ENCODE data around the gene COL4A2. TPM values are rescaled to one million over a fixed set of nuclear protein-coding genes. Genes with fewer than 3 reads are reported as not detected.

COL4A2 gene
- total RNA-seq, 1 donor from 2014 or later = 1,414 TPM

DNA sequence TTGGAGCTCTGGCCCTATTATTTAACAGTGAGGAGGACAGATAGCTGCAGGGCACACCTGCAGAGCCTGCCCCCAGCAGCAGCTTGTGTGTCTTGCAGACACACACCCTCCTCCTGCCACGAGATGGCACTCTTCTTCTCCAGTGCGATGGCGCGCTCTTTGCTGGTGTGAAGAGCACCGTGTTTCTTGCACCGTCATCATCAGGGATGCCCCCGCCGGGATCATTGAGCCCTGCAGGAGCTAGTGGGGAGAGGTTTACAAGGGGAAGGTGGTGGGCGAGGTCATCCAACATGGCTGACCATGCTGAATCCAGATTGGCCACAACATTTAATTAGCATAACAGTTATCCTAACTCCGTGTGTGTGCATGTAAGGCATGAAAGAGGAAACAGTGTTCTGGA, 148.9 kb downstream of the COL4A2 start:
- no peak for FAIRE-seq

DNA sequence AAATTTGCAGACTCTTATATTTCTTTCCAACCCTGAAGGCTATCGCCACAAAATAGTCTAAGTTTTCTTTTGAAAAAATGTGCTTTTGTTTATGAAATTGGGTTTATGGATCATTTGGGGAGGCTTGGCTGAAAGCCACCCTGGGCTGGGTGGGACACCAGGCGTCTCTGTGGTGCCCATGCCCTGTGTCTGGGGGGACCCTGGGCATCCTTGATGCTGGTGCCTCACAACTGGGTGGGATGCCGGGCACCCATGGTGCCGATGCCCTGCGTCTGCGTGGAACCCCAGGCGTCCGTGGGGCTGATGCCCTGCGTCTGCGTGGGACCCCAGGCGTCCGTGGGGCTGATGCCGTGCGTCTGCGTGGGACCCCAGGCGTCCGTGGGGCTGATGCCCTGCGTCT, 149.5 kb downstream of the COL4A2 start:
- Histone ChIP-seq H3K79me2 (ENCODE audit: insufficient read depth, low read length) (no peaks in the 10 kb centered on the region), H3K4me1 (ENCODE audit: insufficient read depth, low read length) (peaks cover 3% of the 10 kb centered on the region), H2AFZ (ENCODE audit: low read depth, low read length) (no peak overlapping the region), H3K4me2 (ENCODE audit: low read length) (no peak overlapping the region), H3K36me3 (ENCODE audit: insufficient read depth, low read length) (peaks cover 39% of the 10 kb centered on the region), H3K27ac (ENCODE audit: low read depth, low read length) (no peak overlapping the region), H3K9ac (ENCODE audit: low read length) (no peak overlapping the region), H3K9me3 (ENCODE audit: insufficient read depth, low read depth, low read length) (no peaks in the 10 kb centered on the region), H3K27me3 (ENCODE audit: insufficient read depth, low read length) (no peaks in the 10 kb centered on the region), H4K20me1 (ENCODE audit: insufficient read depth, low read length) (peaks cover 47% of the 10 kb centered on the region), H3K4me3 (ENCODE audit: insufficient read depth, low read depth, low read length) (no peak overlapping the region)
- no peak for TF ChIP-seq EZH2 (IDR thresholded peaks at IDR 0.05; ENCODE audit: insufficient read depth, low read length)
- TF ChIP-seq, protein P1, sequence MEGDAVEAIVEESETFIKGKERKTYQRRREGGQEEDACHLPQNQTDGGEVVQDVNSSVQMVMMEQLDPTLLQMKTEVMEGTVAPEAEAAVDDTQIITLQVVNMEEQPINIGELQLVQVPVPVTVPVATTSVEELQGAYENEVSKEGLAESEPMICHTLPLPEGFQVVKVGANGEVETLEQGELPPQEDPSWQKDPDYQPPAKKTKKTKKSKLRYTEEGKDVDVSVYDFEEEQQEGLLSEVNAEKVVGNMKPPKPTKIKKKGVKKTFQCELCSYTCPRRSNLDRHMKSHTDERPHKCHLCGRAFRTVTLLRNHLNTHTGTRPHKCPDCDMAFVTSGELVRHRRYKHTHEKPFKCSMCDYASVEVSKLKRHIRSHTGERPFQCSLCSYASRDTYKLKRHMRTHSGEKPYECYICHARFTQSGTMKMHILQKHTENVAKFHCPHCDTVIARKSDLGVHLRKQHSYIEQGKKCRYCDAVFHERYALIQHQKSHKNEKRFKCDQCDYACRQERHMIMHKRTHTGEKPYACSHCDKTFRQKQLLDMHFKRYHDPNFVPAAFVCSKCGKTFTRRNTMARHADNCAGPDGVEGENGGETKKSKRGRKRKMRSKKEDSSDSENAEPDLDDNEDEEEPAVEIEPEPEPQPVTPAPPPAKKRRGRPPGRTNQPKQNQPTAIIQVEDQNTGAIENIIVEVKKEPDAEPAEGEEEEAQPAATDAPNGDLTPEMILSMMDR (IDR thresholded peaks at IDR 0.05; ENCODE audit: insufficient read depth, low read depth, low read length) = no peak
- FAIRE-seq = no peak
- DNase-seq (ENCODE audit: low read depth) = no peak
- Mint-ChIP-seq H3K4me3 (ENCODE audit: unreplicated experiment) (no peak overlapping the region), H3K9me3 (ENCODE audit: unreplicated experiment) (no peaks in the 10 kb centered on the region), H3K27me3 (ENCODE audit: low read depth, unreplicated experiment) (no peaks in the 10 kb centered on the region), H3K36me3 (ENCODE audit: low read depth, unreplicated experiment) (peaks cover 19% of the 10 kb centered on the region), H3K27ac (ENCODE audit: unreplicated experiment) (no peak overlapping the region), H3K4me1 (ENCODE audit: low read depth, unreplicated experiment) (peaks cover 26% of the 10 kb centered on the region)

More for the DNA sequence above, 148.9 kb downstream of the COL4A2 start:
- Mint-ChIP-seq H3K27ac (ENCODE audit: unreplicated experiment) (peak overlapping the region; percentile 6), H3K9me3 (ENCODE audit: unreplicated experiment) (no peaks in the 10 kb centered on the region), H3K4me3 (ENCODE audit: unreplicated experiment) (no peak overlapping the region), H3K27me3 (ENCODE audit: low read depth, unreplicated experiment) (no peaks in the 10 kb centered on the region), H3K4me1 (ENCODE audit: low read depth, unreplicated experiment) (peaks cover 28% of the 10 kb centered on the region), H3K36me3 (ENCODE audit: low read depth, unreplicated experiment) (peaks cover 23% of the 10 kb centered on the region)
- H3K27ac ChIP-seq (ENCODE audit: low read depth, low read length) = peak overlapping the region; percentile 26
- H3K4me1 ChIP-seq (ENCODE audit: insufficient read depth, low read length) = peaks cover 3% of the 10 kb centered on the region
- no peaks in the 10 kb centered on the region for H3K27me3 ChIP-seq (ENCODE audit: insufficient read depth, low read length)
- H2AFZ ChIP-seq (ENCODE audit: low read depth, low read length) = no peak overlapping the region
- no peak overlapping the region for H3K4me3 ChIP-seq (ENCODE audit: insufficient read depth, low read depth, low read length)
- H4K20me1 ChIP-seq (ENCODE audit: insufficient read depth, low read length) = peaks cover 46% of the 10 kb centered on the region
- TF ChIP-seq EZH2 (IDR thresholded peaks at IDR 0.05; ENCODE audit: insufficient read depth, low read length) = no peak
- TF ChIP-seq, protein P1 (IDR thresholded peaks at IDR 0.05; ENCODE audit: insufficient read depth, low read depth, low read length) = peak; percentile 68
- H3K79me2 ChIP-seq (ENCODE audit: insufficient read depth, low read length) = no peaks in the 10 kb centered on the region
- peak overlapping the region; percentile 27 for H3K4me2 ChIP-seq (ENCODE audit: low read length)
- peak; percentile 60 for DNase-seq (ENCODE audit: low read depth)
- H3K36me3 ChIP-seq (ENCODE audit: insufficient read depth, low read length) = peaks cover 42% of the 10 kb centered on the region
- no peak overlapping the region for H3K9ac ChIP-seq (ENCODE audit: low read length)
- H3K9me3 ChIP-seq (ENCODE audit: insufficient read depth, low read depth, low read length) = no peaks in the 10 kb centered on the region

DNA sequence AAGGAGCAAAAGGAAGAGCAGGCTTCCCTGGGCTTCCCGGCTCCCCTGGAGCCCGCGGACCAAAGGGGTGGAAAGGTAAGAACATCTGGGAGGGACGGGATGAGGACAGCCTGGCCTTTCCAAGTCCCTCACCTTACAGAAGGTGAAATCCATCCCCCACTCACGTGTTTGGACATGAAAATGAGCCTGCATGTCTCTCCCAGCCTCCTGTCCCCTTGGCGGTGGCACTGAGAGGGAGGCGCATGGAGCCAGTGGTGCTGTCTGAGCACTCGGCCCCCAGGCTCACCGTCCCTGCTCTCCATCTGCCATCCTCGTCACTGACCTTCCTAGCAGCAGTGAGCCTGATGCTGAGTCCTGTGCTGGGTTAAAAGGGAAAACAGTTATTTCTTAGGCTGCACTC, 150.3 kb downstream of the COL4A2 start:
- Histone ChIP-seq H3K79me2 (ENCODE audit: insufficient read depth, low read length) (no peaks in the 10 kb centered on the region), H3K27ac (ENCODE audit: low read depth, low read length) (no peak overlapping the region), H2AFZ (ENCODE audit: low read depth, low read length) (no peak overlapping the region), H3K4me1 (ENCODE audit: insufficient read depth, low read length) (peaks cover 3% of the 10 kb centered on the region), H3K4me2 (ENCODE audit: low read length) (no peak overlapping the region), H4K20me1 (ENCODE audit: insufficient read depth, low read length) (peaks cover 47% of the 10 kb centered on the region), H3K27me3 (ENCODE audit: insufficient read depth, low read length) (no peaks in the 10 kb centered on the region), H3K4me3 (ENCODE audit: insufficient read depth, low read depth, low read length) (no peak overlapping the region), H3K9me3 (ENCODE audit: insufficient read depth, low read depth, low read length) (no peaks in the 10 kb centered on the region), H3K9ac (ENCODE audit: low read length) (no peak overlapping the region), H3K36me3 (ENCODE audit: insufficient read depth, low read length) (peaks cover 43% of the 10 kb centered on the region)
- DNase-seq (ENCODE audit: low read depth) = no peak
- no peak for TF ChIP-seq EZH2 (IDR thresholded peaks at IDR 0.05; ENCODE audit: insufficient read depth, low read length)
- TF ChIP-seq, protein P1 (IDR thresholded peaks at IDR 0.05; ENCODE audit: insufficient read depth, low read depth, low read length) = no peak
- H3K27ac Mint-ChIP-seq (ENCODE audit: unreplicated experiment) = no peak overlapping the region
- H3K4me3 Mint-ChIP-seq (ENCODE audit: unreplicated experiment) = no peak overlapping the region
- no peak for FAIRE-seq
- H3K4me1 Mint-ChIP-seq (ENCODE audit: low read depth, unreplicated experiment) = peaks cover 25% of the 10 kb centered on the region
- no peaks in the 10 kb centered on the region for H3K9me3 Mint-ChIP-seq (ENCODE audit: unreplicated experiment)
- H3K27me3 Mint-ChIP-seq (ENCODE audit: low read depth, unreplicated experiment) = no peaks in the 10 kb centered on the region
- H3K36me3 Mint-ChIP-seq (ENCODE audit: low read depth, unreplicated experiment) = peaks cover 19% of the 10 kb centered on the region

Measured in astrocyte (in vitro differentiated cells and primary cell).